GM21529 (cell line): Measurements from ENCODE around the gene LARP1B.
"Not testable (repeated sequence)": the region's sequence is repeated elsewhere in the genome, so short reads cannot be mapped to it uniquely, and the experiment has no call there.

Experiments
- ATAC-seq: cut with Tn5 transposase; IDR thresholded peaks from one replicate; pipeline ENCODE4 v1.9.1; 2021; ENCODE audit not compliant: unreplicated experiment

Gene LARP1B

GRCh38 chr4:128134925-128135324 is 73.8 kb downstream of the LARP1B start:
- no peak for ATAC-seq

- no peak for ATAC-seq
These were observed 74.3 kb downstream of the LARP1B start for GRCh38 chr4:128135391-128135790.

- ATAC-seq, result no peak
These were observed 80.8 kb downstream of the LARP1B start for GRCh38 chr4:128141866-128142265.

- no peak for ATAC-seq
These were observed 84.6 kb downstream of the LARP1B start for GRCh38 chr4:128145727-128146126.

- no peak for ATAC-seq
These were observed 92.7 kb downstream of the LARP1B start for GRCh38 chr4:128153800-128154199.

- no peak for ATAC-seq
These were observed 94.2 kb downstream of the LARP1B start for GRCh38 chr4:128155231-128155855.

GRCh38 chr4:128155874-128156456 is 94.9 kb downstream of the LARP1B start:
- ATAC-seq, result no peak

- ATAC-seq, result not testable (repeated sequence)
These were observed 95.4 kb downstream of the LARP1B start for GRCh38 chr4:128156472-128156871.

GRCh38 chr4:128158894-128159293 is 97.8 kb downstream of the LARP1B start:
- ATAC-seq, result no peak

GRCh38 chr4:128159967-128160366 is 98.9 kb downstream of the LARP1B start:
- ATAC-seq, result no peak

- ATAC-seq, result no peak
These were observed 100.0 kb downstream of the LARP1B start for GRCh38 chr4:128161138-128161537.

GRCh38 chr4:128162434-128162833 is 101.3 kb downstream of the LARP1B start:
- ATAC-seq, result no peak

GRCh38 chr4:128163177-128164117 is 102.3 kb downstream of the LARP1B start:
- ATAC-seq, result no peak

GRCh38 chr4:128166982-128167381 is 105.9 kb downstream of the LARP1B start:
- no peak for ATAC-seq

- no peak for ATAC-seq
These were observed 107.6 kb downstream of the LARP1B start for GRCh38 chr4:128168701-128169100.

GRCh38 chr4:128169245-128169644 is 108.1 kb downstream of the LARP1B start:
- no peak for ATAC-seq

- no peak for ATAC-seq
These were observed 115.5 kb downstream of the LARP1B start for GRCh38 chr4:128176643-128177042.

GRCh38 chr4:128177498-128177897 is 116.4 kb downstream of the LARP1B start:
- no peak for ATAC-seq

- no peak for ATAC-seq
These were observed 125.5 kb downstream of the LARP1B start for GRCh38 chr4:128186623-128187022.

- ATAC-seq, result peak; percentile 100
These were observed 130.1 kb downstream of the LARP1B start for GRCh38 chr4:128191115-128191781.
